Measurements from ENCODE around the gene RHBG. TPM values are rescaled to one million over a fixed set of nuclear protein-coding genes. Genes with fewer than 3 reads are reported as not detected.

Gene RHBG
- total and polyA plus RNA-seq, 2 experiments from 2014 or later, result 1.2 to 1.6 TPM

DNA sequence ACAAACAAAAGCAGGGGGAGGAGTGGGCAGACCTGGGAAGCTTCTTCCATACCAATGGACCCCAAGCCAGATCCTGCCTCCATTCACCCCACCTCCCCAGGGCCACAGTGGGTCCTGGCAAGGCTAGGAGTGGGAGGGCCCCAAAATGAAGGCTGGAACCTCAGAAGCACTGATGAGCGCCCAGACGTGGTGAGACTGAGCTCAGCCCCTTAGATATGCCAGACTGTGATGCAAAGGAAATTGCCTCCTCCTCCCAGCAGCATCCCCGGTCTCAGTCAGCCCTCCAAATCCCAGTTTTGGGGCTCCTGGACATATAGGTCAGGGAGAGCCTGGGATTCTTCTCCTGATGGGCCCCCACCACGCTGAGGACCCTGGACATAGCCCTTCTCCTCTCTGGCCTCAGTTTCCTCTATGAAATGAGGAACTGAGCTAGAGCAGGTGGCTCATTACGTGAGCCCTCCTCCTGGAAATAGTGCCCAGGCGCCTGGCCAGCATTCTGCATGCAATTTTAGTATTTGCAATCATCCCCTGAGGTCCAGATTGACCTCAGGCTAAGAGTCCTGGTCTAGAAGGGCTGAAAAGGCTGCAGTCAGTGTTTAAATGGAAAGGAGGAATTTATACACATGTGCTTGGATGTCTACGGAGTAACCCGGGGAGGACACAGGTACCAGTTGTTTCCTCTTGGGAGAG is 33.5 kb downstream of the RHBG start (continued):
- no peak for TF ChIP-seq ZNF462 (CRISPR knock-in tag; IDR thresholded peaks at IDR 0.05)

- DNase-seq (ENCODE audit: low spot score), result no peak
- no peak overlapping the region for H3K4me3 Mint-ChIP-seq
- Histone ChIP-seq H3K27ac (ENCODE audit: low read depth) (no peak overlapping the region), H3K9me2 (ENCODE audit: insufficient read depth) (no peaks in the 10 kb centered on the region), H3K27me3 (ENCODE audit: insufficient read depth) (no peaks in the 10 kb centered on the region), H3K4me2 (no peak overlapping the region), H4K20me1 (replicated peaks; ENCODE audit: insufficient read depth) (no peaks in the 10 kb centered on the region), H3K36me3 (ENCODE audit: insufficient read depth) (no peaks in the 10 kb centered on the region), H3K79me2 (replicated peaks; ENCODE audit: insufficient read depth) (no peaks in the 10 kb centered on the region), H2AFZ (no peak overlapping the region), H3K4me1 (ENCODE audit: insufficient read depth) (peaks cover 18% of the 10 kb centered on the region), H3K4me3 (no peak overlapping the region), H3F3A (replicated peaks; ENCODE audit: low read depth) (peaks cover 4% of the 10 kb centered on the region; the same call in 1 of the 2 replicates)
- H3K36me3 Mint-ChIP-seq (ENCODE audit: low read depth), result no peaks in the 10 kb centered on the region; the same call in 2 of the 3 replicates
- H3K4me1 Mint-ChIP-seq, result peaks cover 22% of the 10 kb centered on the region
- ATAC-seq, result no peak
- H3K9me3 Mint-ChIP-seq, result no peaks in the 10 kb centered on the region
- H3K27me3 Mint-ChIP-seq (ENCODE audit: insufficient read depth, low read depth, poor library complexity), result peaks cover 18% of the 10 kb centered on the region
- no peak overlapping the region for H3K27ac Mint-ChIP-seq
- TF ChIP-seq, protein P1, sequence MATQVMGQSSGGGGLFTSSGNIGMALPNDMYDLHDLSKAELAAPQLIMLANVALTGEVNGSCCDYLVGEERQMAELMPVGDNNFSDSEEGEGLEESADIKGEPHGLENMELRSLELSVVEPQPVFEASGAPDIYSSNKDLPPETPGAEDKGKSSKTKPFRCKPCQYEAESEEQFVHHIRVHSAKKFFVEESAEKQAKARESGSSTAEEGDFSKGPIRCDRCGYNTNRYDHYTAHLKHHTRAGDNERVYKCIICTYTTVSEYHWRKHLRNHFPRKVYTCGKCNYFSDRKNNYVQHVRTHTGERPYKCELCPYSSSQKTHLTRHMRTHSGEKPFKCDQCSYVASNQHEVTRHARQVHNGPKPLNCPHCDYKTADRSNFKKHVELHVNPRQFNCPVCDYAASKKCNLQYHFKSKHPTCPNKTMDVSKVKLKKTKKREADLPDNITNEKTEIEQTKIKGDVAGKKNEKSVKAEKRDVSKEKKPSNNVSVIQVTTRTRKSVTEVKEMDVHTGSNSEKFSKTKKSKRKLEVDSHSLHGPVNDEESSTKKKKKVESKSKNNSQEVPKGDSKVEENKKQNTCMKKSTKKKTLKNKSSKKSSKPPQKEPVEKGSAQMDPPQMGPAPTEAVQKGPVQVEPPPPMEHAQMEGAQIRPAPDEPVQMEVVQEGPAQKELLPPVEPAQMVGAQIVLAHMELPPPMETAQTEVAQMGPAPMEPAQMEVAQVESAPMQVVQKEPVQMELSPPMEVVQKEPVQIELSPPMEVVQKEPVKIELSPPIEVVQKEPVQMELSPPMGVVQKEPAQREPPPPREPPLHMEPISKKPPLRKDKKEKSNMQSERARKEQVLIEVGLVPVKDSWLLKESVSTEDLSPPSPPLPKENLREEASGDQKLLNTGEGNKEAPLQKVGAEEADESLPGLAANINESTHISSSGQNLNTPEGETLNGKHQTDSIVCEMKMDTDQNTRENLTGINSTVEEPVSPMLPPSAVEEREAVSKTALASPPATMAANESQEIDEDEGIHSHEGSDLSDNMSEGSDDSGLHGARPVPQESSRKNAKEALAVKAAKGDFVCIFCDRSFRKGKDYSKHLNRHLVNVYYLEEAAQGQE (IDR thresholded peaks at IDR 0.05; ENCODE audit: unreplicated experiment), result no peak
- TF ChIP-seq POLR2AphosphoS5 (IDR thresholded peaks at IDR 0.05; ENCODE audit: low read depth) (no peak), ZNF462 (CRISPR knock-in tag; IDR thresholded peaks at IDR 0.05) (no peak), NANOG (IDR thresholded peaks at IDR 0.05; ENCODE audit: borderline replicate concordance) (no peak), STAT1 (IDR thresholded peaks at IDR 0.05; ENCODE audit: unreplicated experiment) (no peak)
Observed at GRCh38 chr1:156405670-156406069, 36.7 kb downstream of the RHBG start.

Measured in GM23338 (cell line).